Vagina (tissue), 2 donors: ENCODE results near the gene CLRN2. TPM values are rescaled to one million over a fixed set of nuclear protein-coding genes. Genes with fewer than 3 reads are reported as not detected.

Experiments used
- DNase-seq, 2 donors: peaks; one replicate each; pipeline ENCODE4 v3.0.0-alpha.2; 2017; ENCODE audit errors: extremely low spot score in 2 of 2
- H3K27ac ChIP-seq: fragments of 200-600 bp; sonication (generic); one replicate; pipeline ENCODE4 v1.5.1; 2019
- H3K27me3 ChIP-seq: fragments of 200-600 bp; sonication (generic); one replicate; pipeline ENCODE4 v1.5.1; 2019
- H3K36me3 ChIP-seq, 2 donors: fragments of 200-600 bp; sonication (generic); one replicate each; pipeline ENCODE4 v1.5.1; 2017 to 2019
- H3K4me1 ChIP-seq: fragments of 200-600 bp; sonication (generic); one replicate; pipeline ENCODE4 v1.5.1; 2019
- H3K4me3 ChIP-seq, 2 donors: fragments of 200-600 bp; sonication (generic); 1 replicate in 1 of 2; 2 replicates in 1 of 2; pipeline ENCODE4 v1.5.1; 2016 to 2019
- H3K9me3 ChIP-seq: fragments of 200-600 bp; sonication (generic); one replicate; pipeline ENCODE4 v1.5.1; 2019
- POLR2A ChIP-seq, 2 donors: fragments of 450-650 bp; IDR thresholded peaks; one replicate each; pipeline ENCODE4 v1.6.1; 2017; ENCODE audit warnings: antibody characterized with exemption in 2 of 2, mild to moderate bottlenecking in 2 of 2, moderate library complexity in 2 of 2
- POLR2AphosphoS5 ChIP-seq, 2 donors: sonication (generic); formaldehyde crosslinking; IDR thresholded peaks; one replicate each; pipeline ENCODE4 v1.9.0; 2017; ENCODE audit warnings: antibody characterized with exemption in 2 of 2, mild to moderate bottlenecking in 2 of 2, low read depth in 1 of 2; ENCODE audit not compliant: insufficient read depth in 1 of 2
- intact Hi-C: fragments of 100-400 bp; cut with DNase I; formaldehyde crosslinking; loops from one replicate; pipeline ENCODE4 v1.15.1; 2023
- total RNA-seq: library from RNA; depleted of rRNA; stranded (reverse); fragments of >200 nt; gene quantifications from one replicate; pipeline ENCODE4 v1.2.3, GENCODE V29; 2016
- TF ChIP-seq, protein P1 (sequence below), 3 experiments: fragments of 450-650 bp in 2 of 3; fragments of 200-600 bp in 1 of 3; sonication (generic) in 1 of 3; IDR thresholded peaks; one replicate each; pipeline ENCODE4 v1.5.1; 2017 to 2019; ENCODE audit warnings: antibody characterized with exemption in 3 of 3, mild to moderate bottlenecking in 2 of 3, moderate library complexity in 2 of 3

CLRN2 gene
- total RNA-seq, 1 donor from 2014 or later: not detected

GRCh38 chr4:17558941-17559708, 44.2 kb downstream of the CLRN2 start:
- Histone ChIP-seq H3K9me3 (no peaks in the 10 kb centered on the region), H3K36me3 (no peaks in the 10 kb centered on the region), H3K27ac (no peak overlapping the region), H3K4me3 (no peak overlapping the region), H3K4me1 (no peaks in the 10 kb centered on the region), H3K27me3 (no peaks in the 10 kb centered on the region)
- intact Hi-C loops: no loop called here
- DNase-seq: no peak
- TF ChIP-seq, protein P1, sequence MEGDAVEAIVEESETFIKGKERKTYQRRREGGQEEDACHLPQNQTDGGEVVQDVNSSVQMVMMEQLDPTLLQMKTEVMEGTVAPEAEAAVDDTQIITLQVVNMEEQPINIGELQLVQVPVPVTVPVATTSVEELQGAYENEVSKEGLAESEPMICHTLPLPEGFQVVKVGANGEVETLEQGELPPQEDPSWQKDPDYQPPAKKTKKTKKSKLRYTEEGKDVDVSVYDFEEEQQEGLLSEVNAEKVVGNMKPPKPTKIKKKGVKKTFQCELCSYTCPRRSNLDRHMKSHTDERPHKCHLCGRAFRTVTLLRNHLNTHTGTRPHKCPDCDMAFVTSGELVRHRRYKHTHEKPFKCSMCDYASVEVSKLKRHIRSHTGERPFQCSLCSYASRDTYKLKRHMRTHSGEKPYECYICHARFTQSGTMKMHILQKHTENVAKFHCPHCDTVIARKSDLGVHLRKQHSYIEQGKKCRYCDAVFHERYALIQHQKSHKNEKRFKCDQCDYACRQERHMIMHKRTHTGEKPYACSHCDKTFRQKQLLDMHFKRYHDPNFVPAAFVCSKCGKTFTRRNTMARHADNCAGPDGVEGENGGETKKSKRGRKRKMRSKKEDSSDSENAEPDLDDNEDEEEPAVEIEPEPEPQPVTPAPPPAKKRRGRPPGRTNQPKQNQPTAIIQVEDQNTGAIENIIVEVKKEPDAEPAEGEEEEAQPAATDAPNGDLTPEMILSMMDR (IDR thresholded peaks at IDR 0.05): no peak

DNA sequence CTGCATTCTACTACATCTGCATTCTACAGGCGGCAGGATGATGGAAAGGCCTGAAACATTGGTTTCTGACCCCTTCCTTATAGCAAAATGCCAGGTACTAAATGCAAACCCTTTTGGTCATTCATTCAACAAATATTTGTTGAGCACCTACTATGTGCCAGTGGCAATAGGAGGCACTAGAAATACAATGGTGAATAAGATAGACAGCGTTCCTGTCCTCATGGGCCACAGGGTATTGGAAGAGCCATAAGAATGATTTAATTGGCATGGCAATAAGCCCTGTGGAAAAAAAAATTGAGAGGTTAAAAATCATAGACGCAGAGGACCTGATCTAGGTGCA, 44.7 kb downstream of the CLRN2 start:
- Histone ChIP-seq H3K4me3 (no peak overlapping the region), H3K27me3 (no peaks in the 10 kb centered on the region), H3K4me1 (no peaks in the 10 kb centered on the region), H3K9me3 (no peaks in the 10 kb centered on the region), H3K27ac (no peak overlapping the region), H3K36me3 (no peaks in the 10 kb centered on the region)
- intact Hi-C loops: loop anchor here (10.0 kb wide), 1 partner anchor 65 kb away; no protein-coding TSS in a partner anchor
- TF ChIP-seq POLR2AphosphoS5 (IDR thresholded peaks at IDR 0.05; ENCODE audit: insufficient read depth in 1 of 2, low read depth in 1 of 2) (no peak), POLR2A (IDR thresholded peaks at IDR 0.05) (no peak)
- TF ChIP-seq, protein P1 (IDR thresholded peaks at IDR 0.05): no peak
- DNase-seq: no peak

GRCh38 chr4:17560065-17560673, 45.2 kb downstream of the CLRN2 start:
- H3K4me1 ChIP-seq: no peaks in the 10 kb centered on the region
- TF ChIP-seq, protein P1 (IDR thresholded peaks at IDR 0.05): no peak
- TF ChIP-seq POLR2AphosphoS5 (IDR thresholded peaks at IDR 0.05; ENCODE audit: insufficient read depth in 1 of 2, low read depth in 1 of 2): no peak
- TF ChIP-seq POLR2A (IDR thresholded peaks at IDR 0.05): no peak
- H3K27me3 ChIP-seq: no peaks in the 10 kb centered on the region
- no peak for DNase-seq
- intact Hi-C loops: loop anchor here (10.0 kb wide), 1 partner anchor 65 kb away; no protein-coding TSS in a partner anchor
- no peak overlapping the region for H3K4me3 ChIP-seq
- no peaks in the 10 kb centered on the region for H3K36me3 ChIP-seq
- no peak overlapping the region for H3K27ac ChIP-seq
- no peaks in the 10 kb centered on the region for H3K9me3 ChIP-seq

- H3K4me1 ChIP-seq: no peaks in the 10 kb centered on the region
- TF ChIP-seq POLR2A (IDR thresholded peaks at IDR 0.05) (no peak), POLR2AphosphoS5 (IDR thresholded peaks at IDR 0.05; ENCODE audit: insufficient read depth in 1 of 2, low read depth in 1 of 2) (no peak)
- TF ChIP-seq, protein P1 (IDR thresholded peaks at IDR 0.05): no peak
- H3K27me3 ChIP-seq: no peaks in the 10 kb centered on the region
- H3K36me3 ChIP-seq: no peaks in the 10 kb centered on the region
- no peaks in the 10 kb centered on the region for H3K9me3 ChIP-seq
- intact Hi-C loops: loop anchor here (10.0 kb wide), 1 partner anchor 63 kb away; no protein-coding TSS in a partner anchor
- no peak overlapping the region for H3K27ac ChIP-seq
- no peak for DNase-seq
- no peak overlapping the region for H3K4me3 ChIP-seq
Observed at GRCh38 chr4:17561195-17561909, 46.4 kb downstream of the CLRN2 start.
